Activated CD8-positive, alpha-beta T cell treated with anti-CD3 and anti-CD28 coated beads for 36 hours (primary cell): ENCODE results near the gene CUL9. TPM values are rescaled to one million over a fixed set of nuclear protein-coding genes. Genes with fewer than 3 reads are reported as not detected.

Experiments
- ATAC-seq: fragments of 200-7000 bp; cut with Tn5 transposase; one replicate; pipeline ENCODE4 v1.10.0; 2021; ENCODE audit warnings: mild to moderate bottlenecking, moderate library complexity
- CTCF ChIA-PET: fragments of 350-600 bp; sonication (Branson Sonifier 250); formaldehyde crosslinking; loops from one replicate; lab custom pipeline; 2021; ENCODE audit warnings: antibody characterized with exemption; lab: Charles Lee
- POLR2A ChIA-PET: fragments of 350-600 bp; sonication (Branson Sonifier 250); formaldehyde crosslinking; loops from one replicate; lab custom pipeline; 2021; ENCODE audit warnings: antibody characterized with exemption; lab: Charles Lee
- DNase-seq: peaks from one replicate; pipeline ENCODE4 v3.0.0-alpha.2; 2020
- H3K27ac Mint-ChIP-seq: one replicate; pipeline ENCODE4 v1.8.0; 2021; ENCODE audit warnings: mild to moderate bottlenecking, mixed read lengths
- H3K27me3 Mint-ChIP-seq: one replicate; pipeline ENCODE4 v1.8.0; 2021; ENCODE audit warnings: mixed read lengths
- H3K36me3 Mint-ChIP-seq: one replicate; pipeline ENCODE4 v1.8.0; 2021; ENCODE audit warnings: low read depth, mixed read lengths
- H3K4me1 Mint-ChIP-seq: one replicate; pipeline ENCODE4 v1.8.0; 2021; ENCODE audit warnings: low read depth, mixed read lengths
- H3K4me3 Mint-ChIP-seq: one replicate; pipeline ENCODE4 v1.8.0; 2021; ENCODE audit warnings: mild to moderate bottlenecking, moderate library complexity, mixed read lengths
- H3K9me3 Mint-ChIP-seq: one replicate; pipeline ENCODE4 v1.8.0; 2021; ENCODE audit warnings: mixed read lengths
- intact Hi-C: fragments of 100-400 bp; cut with micrococcal nuclease; formaldehyde crosslinking; loops from one replicate; pipeline ENCODE4 v1.10.0; 2022
- total RNA-seq, 2 experiments: library from RNA; stranded (reverse); gene quantifications; one replicate each; pipeline ENCODE4 v1.2.3, GENCODE V29; 2021
- TF ChIP-seq, protein P1 (sequence below): fragments of 200-600 bp; IDR thresholded peaks from one replicate; pipeline ENCODE4 v1.8.0; 2022; ENCODE audit warnings: antibody characterized with exemption, mild to moderate bottlenecking

CUL9 gene
- total RNA-seq, 2 experiments from 2014 or later, result 38.8 to 43.1 TPM

DNA sequence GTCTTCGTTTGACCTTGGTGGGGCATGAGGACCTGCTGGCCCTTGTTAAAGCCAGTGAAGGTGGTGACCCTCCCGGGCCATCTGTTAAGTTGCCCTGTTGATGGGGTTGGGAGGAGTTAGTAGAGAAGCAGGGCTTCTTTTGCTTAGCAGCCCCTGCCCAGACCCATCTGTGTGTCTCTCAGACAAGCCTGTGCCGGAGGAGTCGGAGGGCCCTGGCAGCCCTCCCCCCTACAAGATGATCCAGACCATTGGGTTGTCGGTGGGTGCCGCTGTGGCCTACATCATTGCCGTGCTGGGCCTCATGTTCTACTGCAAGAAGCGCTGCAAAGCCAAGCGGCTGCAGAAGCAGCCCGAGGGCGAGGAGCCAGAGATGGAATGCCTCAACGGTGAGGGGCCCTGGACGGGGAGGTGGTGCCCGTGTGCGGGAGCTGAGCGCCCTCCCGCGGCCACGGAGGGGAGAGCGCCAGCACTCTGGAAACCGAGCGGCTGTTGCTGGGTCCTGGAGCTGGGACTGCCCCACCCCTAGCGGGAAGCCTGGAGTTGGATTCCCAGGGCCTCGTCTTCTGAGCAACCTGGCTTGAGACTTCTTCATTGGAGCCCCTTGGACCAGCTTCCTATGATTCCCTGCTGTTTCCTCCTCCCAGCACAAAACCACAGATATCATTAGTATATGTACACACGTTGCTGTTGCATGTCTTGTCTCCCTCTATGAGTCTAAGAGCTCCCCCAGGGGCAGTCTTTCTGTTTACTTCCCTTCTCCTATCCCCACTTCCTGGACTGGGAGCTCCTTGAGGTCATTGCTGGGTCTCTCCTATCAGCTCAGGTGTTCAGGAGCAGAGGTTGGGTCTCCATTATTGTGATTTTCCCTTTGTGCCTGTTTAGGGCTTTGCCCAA is 38.5 kb upstream of the CUL9 start:
- peak; percentile 86 for DNase-seq
- TF ChIP-seq, protein P1, sequence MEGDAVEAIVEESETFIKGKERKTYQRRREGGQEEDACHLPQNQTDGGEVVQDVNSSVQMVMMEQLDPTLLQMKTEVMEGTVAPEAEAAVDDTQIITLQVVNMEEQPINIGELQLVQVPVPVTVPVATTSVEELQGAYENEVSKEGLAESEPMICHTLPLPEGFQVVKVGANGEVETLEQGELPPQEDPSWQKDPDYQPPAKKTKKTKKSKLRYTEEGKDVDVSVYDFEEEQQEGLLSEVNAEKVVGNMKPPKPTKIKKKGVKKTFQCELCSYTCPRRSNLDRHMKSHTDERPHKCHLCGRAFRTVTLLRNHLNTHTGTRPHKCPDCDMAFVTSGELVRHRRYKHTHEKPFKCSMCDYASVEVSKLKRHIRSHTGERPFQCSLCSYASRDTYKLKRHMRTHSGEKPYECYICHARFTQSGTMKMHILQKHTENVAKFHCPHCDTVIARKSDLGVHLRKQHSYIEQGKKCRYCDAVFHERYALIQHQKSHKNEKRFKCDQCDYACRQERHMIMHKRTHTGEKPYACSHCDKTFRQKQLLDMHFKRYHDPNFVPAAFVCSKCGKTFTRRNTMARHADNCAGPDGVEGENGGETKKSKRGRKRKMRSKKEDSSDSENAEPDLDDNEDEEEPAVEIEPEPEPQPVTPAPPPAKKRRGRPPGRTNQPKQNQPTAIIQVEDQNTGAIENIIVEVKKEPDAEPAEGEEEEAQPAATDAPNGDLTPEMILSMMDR, result peak; percentile 92
- peak overlapping the region; percentile 97 for H3K27ac Mint-ChIP-seq
- peak; percentile 93 for ATAC-seq
- H3K4me3 Mint-ChIP-seq, result peak overlapping the region; percentile 76
- H3K27me3 Mint-ChIP-seq, result no peaks in the 10 kb centered on the region
- ChIA-PET POLR2A (interaction anchor here (0.5 to 2.0 kb wide), 16 partner anchors 9 to 251 kb away, joined by 3 to 8 read pairs (median 3); partner anchors contain the start of genes KLC4, KLHDC3, MEA1 and MRPL2), CTCF (interaction anchor here (0.5 to 3.0 kb wide), 79 partner anchors 9 to 545 kb away, joined by 3 to 38 read pairs (median 5); partner anchors contain the start of genes CNPY3, CUL7, KLC4 and MEA1)
- no peaks in the 10 kb centered on the region for H3K36me3 Mint-ChIP-seq
- no peaks in the 10 kb centered on the region for H3K9me3 Mint-ChIP-seq
- peaks cover 24% of the 10 kb centered on the region for H3K4me1 Mint-ChIP-seq
- intact Hi-C loops, result loop anchor here (2.0 to 5.0 kb wide), 2 partner anchors 73 to 241 kb away; no protein-coding TSS in a partner anchor

DNA sequence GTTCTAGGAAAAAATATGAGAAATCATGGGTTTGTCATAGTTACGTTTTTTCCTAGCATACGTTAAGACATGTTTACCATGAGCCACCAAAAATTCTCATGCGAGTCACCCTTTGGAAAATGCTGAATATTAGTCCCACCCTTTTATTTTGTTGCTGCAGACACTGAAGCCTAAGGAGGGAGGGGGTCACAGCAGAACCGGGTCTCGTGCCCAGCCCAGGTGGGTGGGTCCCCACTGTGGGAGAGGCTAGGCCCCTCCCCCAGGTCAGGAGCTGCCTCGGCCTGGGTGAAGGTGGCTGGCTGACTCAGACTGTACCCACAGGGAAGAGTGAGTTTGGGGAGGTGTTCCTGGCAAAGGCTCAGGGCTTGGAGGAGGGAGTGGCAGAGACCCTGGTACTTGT is 37.1 kb upstream of the CUL9 start:
- CTCF ChIA-PET, result interaction anchor here (1.8 to 3.0 kb wide), 5 partner anchors 12 to 253 kb away, joined by 8 to 28 read pairs (median 11); partner anchors contain the start of gene CNPY3
- Mint-ChIP-seq H3K4me1 (peaks cover 24% of the 10 kb centered on the region), H3K9me3 (no peaks in the 10 kb centered on the region), H3K4me3 (no peak overlapping the region), H3K27ac (no peak overlapping the region), H3K36me3 (no peaks in the 10 kb centered on the region), H3K27me3 (no peaks in the 10 kb centered on the region)
- POLR2A ChIA-PET, result no interaction called here
- DNase-seq (no peak), ATAC-seq (no peak)
- TF ChIP-seq, protein P1, result no peak
- intact Hi-C loops, result loop anchor here (5.0 kb wide), 1 partner anchor 243 kb away; no protein-coding TSS in a partner anchor

DNA sequence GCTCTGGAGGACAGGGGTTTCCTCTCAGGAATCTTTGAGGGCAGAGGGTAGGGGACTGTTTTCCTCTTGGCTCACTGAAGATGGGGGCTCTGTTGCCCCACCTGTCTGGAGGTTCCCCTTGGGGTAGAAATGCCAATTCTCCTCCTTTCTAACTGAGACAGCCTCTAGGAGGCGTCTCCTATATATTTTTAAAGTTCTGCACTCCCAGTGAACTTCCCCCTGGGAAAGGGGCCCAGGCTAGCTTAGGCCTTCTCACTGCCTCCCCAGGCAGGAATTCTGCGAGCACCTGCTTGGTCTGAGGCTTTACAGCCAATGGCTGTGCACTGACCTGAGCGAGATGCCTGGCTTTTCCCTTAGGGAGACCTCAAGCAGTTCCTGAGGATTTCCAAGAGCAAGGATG is 35.7 kb upstream of the CUL9 start:
- no peaks in the 10 kb centered on the region for H3K36me3 Mint-ChIP-seq
- no peaks in the 10 kb centered on the region for H3K27me3 Mint-ChIP-seq
- TF ChIP-seq, protein P1, result no peak
- no peak overlapping the region for H3K27ac Mint-ChIP-seq
- H3K9me3 Mint-ChIP-seq, result no peaks in the 10 kb centered on the region
- ATAC-seq, result no peak
- ChIA-PET POLR2A (interaction anchor here (0.9 kb wide), 1 partner anchor 256 kb away, joined by 3 read pairs; a partner anchor contains a TSS), CTCF (no interaction called here)
- DNase-seq, result no peak
- no peak overlapping the region for H3K4me3 Mint-ChIP-seq
- peaks cover 21% of the 10 kb centered on the region for H3K4me1 Mint-ChIP-seq
- intact Hi-C loops, result no loop called here

DNA sequence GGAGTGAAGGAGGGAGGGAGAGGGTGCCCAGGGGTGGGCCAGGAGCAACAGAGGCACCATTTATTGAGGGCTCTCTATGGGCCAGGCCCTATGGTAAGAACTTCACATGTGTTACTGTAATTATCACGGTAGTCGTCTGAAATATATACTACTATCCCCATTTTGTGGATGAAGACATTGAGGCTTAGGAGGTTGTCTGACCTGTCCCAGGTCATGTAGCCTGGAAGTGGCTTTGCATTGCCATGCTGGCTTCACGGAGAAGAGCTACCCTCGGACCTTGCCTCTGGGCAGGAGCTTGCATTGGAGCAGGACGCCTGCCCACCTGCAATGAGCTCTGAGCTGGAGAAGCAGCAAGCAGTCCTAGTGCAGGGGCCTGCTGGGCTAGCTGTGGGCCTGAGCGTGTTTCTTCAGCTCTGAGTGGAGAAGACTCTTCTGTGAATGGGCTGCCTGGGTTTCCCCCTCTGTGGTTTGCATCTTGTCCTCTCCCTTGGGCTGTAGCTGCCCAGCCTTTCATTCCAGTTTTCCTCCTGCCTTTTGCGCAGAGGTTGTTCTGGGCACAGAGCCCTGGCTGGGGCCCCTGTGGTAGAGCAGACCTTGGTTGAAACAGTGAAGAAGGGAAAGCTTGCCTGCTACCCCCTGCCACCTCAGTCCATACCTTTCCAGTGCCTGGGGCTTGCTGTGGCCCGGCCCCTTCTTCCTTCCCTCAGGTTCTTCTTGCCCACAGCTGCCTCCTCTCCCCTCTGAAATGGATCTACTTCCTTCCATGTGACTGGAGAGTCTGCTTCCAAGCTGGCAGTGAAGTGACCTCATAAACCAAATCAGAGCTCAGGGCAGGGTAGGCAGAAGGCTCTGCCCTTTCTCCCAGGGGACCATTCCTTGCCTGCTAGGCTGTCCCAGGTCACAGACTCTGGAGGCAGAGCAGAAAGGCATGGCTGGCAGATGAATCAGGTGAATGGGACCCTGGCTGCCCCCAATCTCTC is 35.0 kb upstream of the CUL9 start:
- intact Hi-C loops, result no loop called here
- Mint-ChIP-seq H3K4me1 (peaks cover 18% of the 10 kb centered on the region), H3K36me3 (no peaks in the 10 kb centered on the region), H3K9me3 (no peaks in the 10 kb centered on the region), H3K27me3 (no peaks in the 10 kb centered on the region), H3K4me3 (no peak overlapping the region), H3K27ac (no peak overlapping the region)
- ChIA-PET POLR2A (interaction anchor here (0.9 kb wide), 2 partner anchors 12 to 257 kb away, joined by 3 to 4 read pairs; a partner anchor contains a TSS), CTCF (no interaction called here)
- TF ChIP-seq, protein P1, result no peak
- ATAC-seq (no peak), DNase-seq (no peak)
